GM12875 (cell line): ENCODE measurements around the gene DSCAML1.

Experiments
- H3K4me3 ChIP-seq: one replicate; pipeline ENCODE4 v1.5.1; 2011; ENCODE audit warnings: low read depth, low read length, control low read depth
- TF ChIP-seq, protein P1 (sequence below): IDR thresholded peaks from 2 replicates; pipeline ENCODE4 v1.5.1; 2011; ENCODE audit warnings: low read depth, mild to moderate bottlenecking, control low read depth, inconsistent platforms, low read length, moderate library complexity, borderline replicate concordance; ENCODE audit not compliant: insufficient read depth

DSCAML1 gene

DNA sequence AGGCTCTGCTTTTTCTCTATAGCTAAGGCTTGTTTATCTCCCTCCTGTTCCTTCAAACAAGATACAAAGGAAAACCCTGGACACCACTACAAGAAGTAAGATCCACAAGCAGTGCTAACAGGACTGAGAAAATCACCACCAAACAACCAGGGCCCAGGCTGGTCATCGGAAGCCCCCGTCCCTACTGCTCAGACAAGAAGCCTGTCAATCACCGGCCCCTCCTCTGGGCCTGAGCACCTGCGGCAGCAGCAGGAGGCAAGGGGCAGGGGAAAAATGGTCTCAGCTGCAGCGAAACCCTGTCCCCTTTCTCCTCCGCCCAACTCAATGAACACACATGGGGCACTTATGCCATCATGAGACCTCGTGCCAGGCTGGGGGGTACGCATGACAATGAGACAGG lies 314.1 kb downstream of the DSCAML1 start:
- no peak overlapping the region for H3K4me3 ChIP-seq
- TF ChIP-seq, protein P1, sequence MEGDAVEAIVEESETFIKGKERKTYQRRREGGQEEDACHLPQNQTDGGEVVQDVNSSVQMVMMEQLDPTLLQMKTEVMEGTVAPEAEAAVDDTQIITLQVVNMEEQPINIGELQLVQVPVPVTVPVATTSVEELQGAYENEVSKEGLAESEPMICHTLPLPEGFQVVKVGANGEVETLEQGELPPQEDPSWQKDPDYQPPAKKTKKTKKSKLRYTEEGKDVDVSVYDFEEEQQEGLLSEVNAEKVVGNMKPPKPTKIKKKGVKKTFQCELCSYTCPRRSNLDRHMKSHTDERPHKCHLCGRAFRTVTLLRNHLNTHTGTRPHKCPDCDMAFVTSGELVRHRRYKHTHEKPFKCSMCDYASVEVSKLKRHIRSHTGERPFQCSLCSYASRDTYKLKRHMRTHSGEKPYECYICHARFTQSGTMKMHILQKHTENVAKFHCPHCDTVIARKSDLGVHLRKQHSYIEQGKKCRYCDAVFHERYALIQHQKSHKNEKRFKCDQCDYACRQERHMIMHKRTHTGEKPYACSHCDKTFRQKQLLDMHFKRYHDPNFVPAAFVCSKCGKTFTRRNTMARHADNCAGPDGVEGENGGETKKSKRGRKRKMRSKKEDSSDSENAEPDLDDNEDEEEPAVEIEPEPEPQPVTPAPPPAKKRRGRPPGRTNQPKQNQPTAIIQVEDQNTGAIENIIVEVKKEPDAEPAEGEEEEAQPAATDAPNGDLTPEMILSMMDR, result no peak

DNA sequence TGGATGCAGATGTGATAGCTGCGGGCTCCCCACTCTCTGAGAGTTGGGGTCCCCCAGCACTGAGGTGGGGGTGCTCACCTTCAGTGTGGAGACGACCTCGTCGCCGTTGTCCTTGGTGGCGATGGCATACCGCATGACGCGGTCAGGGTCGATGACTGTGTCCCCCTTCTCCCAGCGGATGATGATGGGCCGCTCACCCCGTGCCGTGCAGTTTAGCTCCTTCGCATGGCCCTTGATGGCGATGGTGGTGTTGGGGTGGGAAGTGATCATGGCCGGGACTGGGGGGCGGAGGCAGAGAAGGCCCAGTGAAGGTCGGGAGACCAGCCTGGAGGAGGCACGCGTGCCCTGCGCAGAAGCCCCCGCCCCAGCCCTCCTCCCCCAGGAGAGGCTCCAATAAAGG lies 315.1 kb downstream of the DSCAML1 start:
- H3K4me3 ChIP-seq, result no peak overlapping the region
- TF ChIP-seq, protein P1, result no peak

DNA sequence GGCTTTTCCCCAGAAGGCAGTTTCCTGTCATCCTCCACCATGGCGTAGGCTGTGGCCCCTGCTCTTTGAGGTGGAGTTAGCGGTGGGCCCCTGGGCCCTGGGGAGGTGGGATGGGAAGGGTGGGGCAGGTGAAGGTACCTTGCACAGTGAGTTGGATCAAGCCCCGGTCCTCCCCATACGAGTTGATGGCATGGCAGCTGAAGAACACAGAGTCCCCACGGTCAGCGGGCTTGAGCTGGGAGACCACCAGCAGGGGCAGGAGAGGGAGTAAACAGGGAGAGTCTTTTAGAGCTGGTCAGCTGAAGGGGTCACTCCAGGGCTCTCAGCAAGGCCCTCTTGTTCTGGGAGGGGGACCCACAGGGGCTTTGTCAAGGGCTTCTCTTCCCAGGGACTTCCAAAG lies 316.0 kb downstream of the DSCAML1 start:
- no peak overlapping the region for H3K4me3 ChIP-seq
- TF ChIP-seq, protein P1, result no peak

DNA sequence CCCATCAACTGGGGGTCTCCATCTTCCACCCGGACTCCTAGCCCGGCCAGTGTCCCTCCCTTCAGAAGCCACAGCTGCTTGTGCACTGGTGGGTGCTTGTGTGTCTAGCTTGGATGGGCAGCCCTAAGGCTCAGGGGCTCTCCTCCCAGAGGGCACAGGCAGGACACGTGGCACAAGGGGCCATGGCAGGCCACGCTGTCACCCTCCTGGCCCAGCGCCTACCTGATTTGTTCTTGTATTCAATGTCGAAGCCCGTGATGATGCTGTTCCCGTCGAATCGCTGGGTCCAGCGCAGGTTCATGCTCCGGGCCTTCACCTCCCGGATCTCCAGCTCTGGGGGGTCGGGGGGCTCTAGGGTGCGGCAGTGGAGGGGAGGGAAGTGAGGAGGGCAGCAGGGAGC lies 316.8 kb downstream of the DSCAML1 start:
- TF ChIP-seq, protein P1, result no peak
- no peak overlapping the region for H3K4me3 ChIP-seq

DNA sequence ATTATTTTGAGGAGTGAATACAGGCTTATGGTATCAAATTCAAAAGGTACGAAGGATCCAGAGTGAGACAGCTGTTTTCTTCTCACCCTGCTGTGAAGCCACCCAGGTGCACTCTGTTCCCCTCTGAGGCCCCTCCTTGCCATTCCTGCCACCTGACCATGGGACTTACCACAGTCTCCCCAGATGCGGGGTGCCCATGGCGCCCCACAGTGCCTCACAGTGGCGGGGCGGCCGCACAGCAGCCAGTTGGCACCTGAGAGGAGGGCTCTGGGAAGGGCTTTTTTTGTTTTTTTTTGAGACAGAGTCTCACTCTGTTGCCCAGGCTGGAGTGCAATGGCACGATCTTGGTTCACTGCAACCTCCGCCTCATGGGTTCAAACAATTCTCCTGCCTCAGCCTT lies 317.6 kb downstream of the DSCAML1 start:
- H3K4me3 ChIP-seq, result no peak overlapping the region
- TF ChIP-seq, protein P1, result peak; percentile 69

DNA sequence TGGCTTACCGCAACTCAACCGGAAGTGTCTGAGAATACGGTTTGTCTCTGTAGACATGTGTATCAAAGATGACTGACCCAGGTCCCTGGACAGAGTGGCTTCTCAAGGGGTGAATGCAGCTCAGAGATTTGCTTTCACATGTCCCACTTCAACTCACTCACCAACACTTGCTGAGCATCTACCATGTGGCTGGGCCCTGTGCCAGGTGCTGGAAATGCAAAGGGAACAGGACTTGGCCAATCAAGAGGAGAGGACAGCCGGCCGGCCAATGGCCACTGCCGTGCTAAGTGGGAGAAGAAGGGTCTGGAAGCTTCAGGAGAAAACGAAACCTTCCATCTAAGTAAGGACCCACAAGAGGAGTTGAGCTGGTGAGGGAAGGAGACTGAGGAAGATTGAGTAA lies 318.1 kb downstream of the DSCAML1 start:
- TF ChIP-seq, protein P1, result no peak
- no peak overlapping the region for H3K4me3 ChIP-seq

DNA sequence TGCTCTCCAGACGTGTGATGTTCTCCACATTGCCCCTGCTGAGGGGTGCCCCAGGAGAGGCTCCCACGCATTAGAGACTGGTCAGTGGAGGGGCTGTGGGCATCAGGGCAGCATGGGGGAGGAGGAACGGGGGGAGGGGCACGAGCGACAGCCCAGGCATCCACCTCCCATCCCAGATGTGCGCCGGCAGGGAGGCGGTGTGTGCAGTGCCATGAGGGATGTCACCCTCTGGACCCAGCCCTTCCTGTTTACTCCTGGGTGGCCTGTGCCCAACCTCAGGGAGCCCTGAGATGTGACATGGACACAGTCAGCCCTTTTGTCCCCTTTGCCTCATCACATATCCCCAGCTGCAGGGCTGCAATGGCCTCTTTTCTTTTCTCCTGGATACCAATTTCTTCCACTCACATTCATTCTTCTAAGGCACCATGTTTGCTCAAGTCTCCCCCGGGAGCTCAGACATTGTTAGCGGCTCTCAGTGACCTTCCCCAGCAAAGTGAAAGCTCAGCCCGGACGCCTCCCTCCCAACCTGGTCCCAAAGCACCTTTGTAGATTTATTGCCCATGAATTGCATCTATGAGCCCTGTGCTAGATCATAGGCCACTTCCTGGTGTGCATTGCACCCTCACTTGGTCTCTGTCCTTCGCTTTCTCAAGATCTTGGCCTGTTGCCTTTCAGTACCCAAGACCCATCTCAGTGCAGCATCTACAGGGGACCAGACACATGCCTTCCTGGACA lies 318.7 kb downstream of the DSCAML1 start:
- TF ChIP-seq, protein P1, result no peak
- no peak overlapping the region for H3K4me3 ChIP-seq
